Upper lobe of right lung (tissue), 1 donor: ENCODE measurements around the gene ZCCHC14. TPM values are rescaled to one million over a fixed set of nuclear protein-coding genes. Genes with fewer than 3 reads are reported as not detected.
A peak's percentile ranks its signal among the peaks of the same experiment; 100 is the strongest.
"Not testable (repeated sequence)": the region's sequence is repeated elsewhere in the genome, so short reads cannot be mapped to it uniquely, and the experiment has no call there.

ENCODE experiments used
- ATAC-seq: fragments of 200-7000 bp; cut with Tn5 transposase; one replicate; pipeline ENCODE4 v1.9.1; 2020; ENCODE audit warnings: mild to moderate bottlenecking, moderate library complexity
- DNase-seq: peaks from one replicate; pipeline ENCODE4 v3.0.0-alpha.2; 2020
- H3K27ac ChIP-seq: fragments of 200-600 bp; one replicate; pipeline ENCODE4 v1.8.0; 2022
- H3K27me3 ChIP-seq: fragments of 200-600 bp; one replicate; pipeline ENCODE4 v1.8.0; 2022; ENCODE audit warnings: mild to moderate bottlenecking
- H3K36me3 ChIP-seq: fragments of 200-600 bp; one replicate; pipeline ENCODE4 v1.8.0; 2022
- H3K4me1 ChIP-seq: fragments of 200-600 bp; one replicate; pipeline ENCODE4 v1.8.0; 2022
- H3K4me3 ChIP-seq: fragments of 200-600 bp; one replicate; pipeline ENCODE4 v1.8.0; 2022; ENCODE audit warnings: mild to moderate bottlenecking
- H3K9me3 ChIP-seq: fragments of 200-600 bp; one replicate; pipeline ENCODE4 v1.8.0; 2022
- CTCF ChIP-seq: fragments of 200-600 bp; IDR thresholded peaks from one replicate; pipeline ENCODE4 v1.8.0; 2022; ENCODE audit warnings: antibody characterized with exemption
- intact Hi-C: fragments of 100-400 bp; cut with DNase I; formaldehyde crosslinking; loops from one replicate; pipeline ENCODE4 v1.11.0; 2022
- total RNA-seq: library from RNA; stranded (reverse); fragmentation: NEBNext Ultra II Directional; extraction: Animal tissue kit (Norgen Biotek cat#: 25700); gene quantifications from one replicate; pipeline ENCODE4 v1.2.1, GENCODE V29; 2021
- donor health status: DM: no; HTN: yes; CAD: no; lungs with severe emphysema.

The ZCCHC14 gene
- total RNA-seq, 1 donor from 2014 or later: 27.2 TPM

GRCh38 chr16:87393680-87394055 is 99.2 kb downstream of the ZCCHC14 start:
- TF ChIP-seq CTCF: no peak
- H3K36me3 ChIP-seq: peaks cover 2% of the 10 kb centered on the region
- no peaks in the 10 kb centered on the region for H3K9me3 ChIP-seq
- ATAC-seq: no peak
- H3K4me1 ChIP-seq: peaks cover 27% of the 10 kb centered on the region
- peak overlapping the region; percentile 99 for H3K27ac ChIP-seq
- no peak for DNase-seq
- H3K4me3 ChIP-seq: peak overlapping the region; percentile 73
- no peaks in the 10 kb centered on the region for H3K27me3 ChIP-seq
- intact Hi-C loops: no loop called here

- Histone ChIP-seq H3K27me3 (no peaks in the 10 kb centered on the region), H3K27ac (peak overlapping the region; percentile 99), H3K36me3 (no peaks in the 10 kb centered on the region), H3K4me3 (peak overlapping the region; percentile 73), H3K4me1 (peaks cover 31% of the 10 kb centered on the region), H3K9me3 (no peaks in the 10 kb centered on the region)
- intact Hi-C loops: no loop called here
- peak; percentile 82 for DNase-seq
- ATAC-seq: peak; percentile 1
- TF ChIP-seq CTCF: peak; percentile 35
Measured at GRCh38 chr16:87392821-87393679, 99.8 kb downstream of the ZCCHC14 start.

- ATAC-seq (peak; percentile 92), DNase-seq (peak; percentile 99)
- intact Hi-C loops: no loop called here
- H3K9me3 ChIP-seq: no peaks in the 10 kb centered on the region
- no peaks in the 10 kb centered on the region for H3K36me3 ChIP-seq
- TF ChIP-seq CTCF: no peak
- peaks cover 39% of the 10 kb centered on the region for H3K4me1 ChIP-seq
- H3K4me3 ChIP-seq: peak within 1 kb of the TSS; percentile 73
- peak within 1 kb of the TSS; percentile 99 for H3K27ac ChIP-seq
- H3K27me3 ChIP-seq: no peaks in the 10 kb centered on the region
Measured at GRCh38 chr16:87391950-87392820, 100.6 kb downstream of the ZCCHC14 start, which contains the start of gene MAP1LC3B. Gene MAP1LC3B (plus strand): TSS chr16:87392336. CDS start chr16:87392428, 92 bp downstream.

- no peaks in the 10 kb centered on the region for H3K9me3 ChIP-seq
- peak overlapping the region; percentile 73 for H3K4me3 ChIP-seq
- H3K27ac ChIP-seq: peak overlapping the region; percentile 99
- H3K36me3 ChIP-seq: no peaks in the 10 kb centered on the region
- intact Hi-C loops: no loop called here
- H3K4me1 ChIP-seq: peaks cover 39% of the 10 kb centered on the region
- peak; percentile 92 for DNase-seq
- ATAC-seq: peak; percentile 59
- TF ChIP-seq CTCF: no peak
- H3K27me3 ChIP-seq: no peaks in the 10 kb centered on the region
Measured at GRCh38 chr16:87391324-87391949, 101.4 kb downstream of the ZCCHC14 start.

- Histone ChIP-seq H3K27ac (peak overlapping the region; percentile 99), H3K27me3 (no peaks in the 10 kb centered on the region), H3K9me3 (no peaks in the 10 kb centered on the region), H3K4me3 (peak overlapping the region; percentile 73), H3K4me1 (peaks cover 39% of the 10 kb centered on the region), H3K36me3 (no peaks in the 10 kb centered on the region)
- intact Hi-C loops: no loop called here
- no peak for TF ChIP-seq CTCF
- ATAC-seq (no peak), DNase-seq (no peak)
Measured at GRCh38 chr16:87390641-87391323, 102.0 kb downstream of the ZCCHC14 start.

- H3K4me3 ChIP-seq, ATAC-seq, DNase-seq, H3K27ac ChIP-seq, H3K36me3 ChIP-seq, H3K9me3 ChIP-seq, H3K27me3 ChIP-seq: not testable (repeated sequence)
- H3K4me1 ChIP-seq: peaks cover 32% of the 10 kb centered on the region
- intact Hi-C loops: loop anchor here (10.0 kb wide), 1 partner anchor 65 kb away; no protein-coding TSS in a partner anchor
Measured at GRCh38 chr16:87389914-87390313, 102.9 kb downstream of the ZCCHC14 start.
